Peyer's patch (tissue), 4 donors: ENCODE data around the gene BCAN.

Experiments used
- POLR2A ChIP-seq, 2 donors: fragments of 450-650 bp; IDR thresholded peaks; one replicate each; pipeline ENCODE4 v1.5.1; 2017; ENCODE audit warnings: antibody characterized with exemption in 2 of 2, mild to moderate bottlenecking in 2 of 2, moderate library complexity in 2 of 2
- TF ChIP-seq, protein P1 (sequence below), 6 experiments: fragments of 450-650 bp in 4 of 6; fragments of 200-600 bp in 2 of 6; sonication (generic) in 1 of 6; IDR thresholded peaks; one replicate each; pipeline ENCODE4 v1.5.1; 2017 to 2019; ENCODE audit warnings: antibody characterized with exemption in 6 of 6, mild to moderate bottlenecking in 3 of 6, moderate library complexity in 1 of 6

DNA sequence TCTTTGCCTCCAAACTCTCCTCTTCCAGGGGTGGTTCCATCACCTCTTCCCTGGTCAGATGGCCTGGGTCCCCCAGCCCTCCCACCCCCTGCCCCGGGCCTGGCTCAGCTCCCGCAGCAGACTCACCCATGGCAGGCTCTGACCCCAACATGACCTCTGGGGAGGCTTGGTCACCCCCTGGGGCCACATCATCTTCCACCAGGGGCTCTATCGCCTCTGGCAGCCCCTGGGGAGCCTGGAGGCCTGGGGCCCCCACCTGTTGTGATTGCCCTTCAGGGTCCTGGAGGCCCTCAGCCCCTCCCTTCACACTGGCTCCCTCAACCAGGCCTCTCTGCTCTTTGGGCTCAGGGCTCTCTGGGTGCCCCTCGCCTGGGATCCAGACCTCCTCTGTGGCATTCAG lies 28.9 kb downstream of the BCAN start:
- TF ChIP-seq, protein P1, sequence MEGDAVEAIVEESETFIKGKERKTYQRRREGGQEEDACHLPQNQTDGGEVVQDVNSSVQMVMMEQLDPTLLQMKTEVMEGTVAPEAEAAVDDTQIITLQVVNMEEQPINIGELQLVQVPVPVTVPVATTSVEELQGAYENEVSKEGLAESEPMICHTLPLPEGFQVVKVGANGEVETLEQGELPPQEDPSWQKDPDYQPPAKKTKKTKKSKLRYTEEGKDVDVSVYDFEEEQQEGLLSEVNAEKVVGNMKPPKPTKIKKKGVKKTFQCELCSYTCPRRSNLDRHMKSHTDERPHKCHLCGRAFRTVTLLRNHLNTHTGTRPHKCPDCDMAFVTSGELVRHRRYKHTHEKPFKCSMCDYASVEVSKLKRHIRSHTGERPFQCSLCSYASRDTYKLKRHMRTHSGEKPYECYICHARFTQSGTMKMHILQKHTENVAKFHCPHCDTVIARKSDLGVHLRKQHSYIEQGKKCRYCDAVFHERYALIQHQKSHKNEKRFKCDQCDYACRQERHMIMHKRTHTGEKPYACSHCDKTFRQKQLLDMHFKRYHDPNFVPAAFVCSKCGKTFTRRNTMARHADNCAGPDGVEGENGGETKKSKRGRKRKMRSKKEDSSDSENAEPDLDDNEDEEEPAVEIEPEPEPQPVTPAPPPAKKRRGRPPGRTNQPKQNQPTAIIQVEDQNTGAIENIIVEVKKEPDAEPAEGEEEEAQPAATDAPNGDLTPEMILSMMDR (IDR thresholded peaks at IDR 0.05) = no peak
- no peak for TF ChIP-seq POLR2A (IDR thresholded peaks at IDR 0.05)
